Tibial artery (tissue), 4 donors: ENCODE data around the gene AFF3.

Experiments
- DNase-seq, 2 donors: peaks; one replicate each; pipeline ENCODE4 v3.0.0-alpha.2; 2019
- H3K27ac ChIP-seq, 2 donors: fragments of 200-600 bp; sonication (generic) in 1 of 2; 1 replicate in 1 of 2; 2 replicates in 1 of 2; pipeline ENCODE4 v1.5.1; 2018 to 2019; ENCODE audit warnings: mild to moderate bottlenecking in 1 of 2
- H3K27me3 ChIP-seq, 2 donors: fragments of 200-600 bp; sonication (generic) in 1 of 2; one replicate each; pipeline versions ENCODE4 v1.5.1 to v1.6.0; 2016 to 2019
- H3K36me3 ChIP-seq, 3 donors: fragments of 200-600 bp; sonication (generic) in 2 of 3; one replicate each; pipeline ENCODE4 v1.5.1; 2016 to 2019; ENCODE audit warnings: mild to moderate bottlenecking in 2 of 3
- H3K4me1 ChIP-seq, 4 donors: fragments of 200-600 bp; sonication (generic) in 2 of 4; 1 replicate in 3 of 4; 2 replicates in 1 of 4; pipeline ENCODE4 v1.5.1; 2016 to 2019
- H3K4me3 ChIP-seq, 2 donors: fragments of 200-600 bp; sonication (generic) in 1 of 2; 1 replicate in 1 of 2; 2 replicates in 1 of 2; pipeline ENCODE4 v1.5.1; 2018 to 2019; ENCODE audit warnings: mild to moderate bottlenecking in 2 of 2
- H3K9me3 ChIP-seq, 3 donors: fragments of 200-600 bp; sonication (generic) in 1 of 3; one replicate each; pipeline ENCODE4 v1.5.1; 2016 to 2019
- CTCF ChIP-seq, 2 experiments: fragments of 200-600 bp in 1 of 2; fragments of 450-650 bp in 1 of 2; IDR thresholded peaks; one replicate each; pipeline ENCODE4 v1.5.1; 2017 to 2019; ENCODE audit warnings: antibody characterized with exemption in 2 of 2, mild to moderate bottlenecking in 1 of 2, moderate library complexity in 1 of 2
- intact Hi-C: fragments of 100-400 bp; cut with DNase I; formaldehyde crosslinking; loops from one replicate; pipeline ENCODE4 v1.15.0; 2023; ENCODE audit warnings: low total_unique reads

The AFF3 gene

GRCh38 chr2:99762714-99763113 is 379.7 kb downstream of the AFF3 start:
- intact Hi-C loops: no loop called here
- H3K4me1 ChIP-seq: no peaks in the 10 kb centered on the region

GRCh38 chr2:99757611-99758114 is 384.7 kb downstream of the AFF3 start:
- Histone ChIP-seq H3K4me1 (no peaks in the 10 kb centered on the region), H3K9me3 (no peaks in the 10 kb centered on the region), H3K27ac (no peak overlapping the region), H3K4me3 (no peak overlapping the region), H3K27me3 (no peaks in the 10 kb centered on the region), H3K36me3 (no peaks in the 10 kb centered on the region)
- intact Hi-C loops: no loop called here
- no peak for TF ChIP-seq CTCF (IDR thresholded peaks at IDR 0.05)
- no peak for DNase-seq

More at GRCh38 chr2:99762714-99763113, 379.7 kb downstream of the AFF3 start:
- Histone ChIP-seq H3K9me3 (no peaks in the 10 kb centered on the region), H3K4me3 (no peak overlapping the region), H3K27ac (no peak overlapping the region), H3K27me3 (no peaks in the 10 kb centered on the region), H3K36me3 (no peaks in the 10 kb centered on the region)
- no peak for TF ChIP-seq CTCF (IDR thresholded peaks at IDR 0.05)
- DNase-seq: no peak

- no peaks in the 10 kb centered on the region for H3K4me1 ChIP-seq
- H3K9me3 ChIP-seq: no peaks in the 10 kb centered on the region
- H3K36me3 ChIP-seq: no peaks in the 10 kb centered on the region
- no peak overlapping the region for H3K27ac ChIP-seq
- no peaks in the 10 kb centered on the region for H3K27me3 ChIP-seq
- H3K4me3 ChIP-seq: no peak overlapping the region
- no peak for DNase-seq
- TF ChIP-seq CTCF (IDR thresholded peaks at IDR 0.05): no peak
- intact Hi-C loops: no loop called here
Observed at GRCh38 chr2:99756059-99756458, 386.3 kb downstream of the AFF3 start.

- no peak for TF ChIP-seq CTCF (IDR thresholded peaks at IDR 0.05)
- no peak overlapping the region for H3K27ac ChIP-seq
- intact Hi-C loops: no loop called here
- no peaks in the 10 kb centered on the region for H3K27me3 ChIP-seq
- H3K4me3 ChIP-seq: no peak overlapping the region
- DNase-seq: no peak
- H3K9me3 ChIP-seq: no peaks in the 10 kb centered on the region
- no peaks in the 10 kb centered on the region for H3K36me3 ChIP-seq
- H3K4me1 ChIP-seq: no peaks in the 10 kb centered on the region
Observed at GRCh38 chr2:99754210-99754609, 388.2 kb downstream of the AFF3 start.

DNA sequence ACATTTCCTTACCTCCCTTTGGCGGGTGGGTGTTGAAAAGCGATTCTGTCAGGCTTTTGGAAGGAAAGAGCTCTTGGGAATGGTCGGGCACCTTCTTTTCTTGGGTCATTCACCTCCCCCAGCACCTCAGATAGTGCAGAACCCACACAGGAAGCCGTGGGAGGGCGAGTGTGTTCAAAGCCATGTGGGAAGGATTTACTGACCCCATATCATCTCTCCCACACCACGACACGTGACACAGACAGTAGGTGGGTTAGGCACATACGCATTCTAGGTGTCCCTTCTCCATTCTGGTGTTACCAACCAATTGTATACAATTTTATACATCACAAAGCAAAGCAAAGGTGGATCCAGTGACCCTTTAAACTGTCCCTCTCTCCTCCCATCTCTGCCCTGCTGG is 388.9 kb downstream of the AFF3 start:
- no peak for TF ChIP-seq CTCF (IDR thresholded peaks at IDR 0.05)
- DNase-seq: no peak

GRCh38 chr2:99748344-99748743 is 394.0 kb downstream of the AFF3 start:
- Histone ChIP-seq H3K9me3 (no peaks in the 10 kb centered on the region), H3K27ac (no peak overlapping the region), H3K36me3 (peaks cover 0 to 2% (median 0%) of the 10 kb centered on the region in 3 donors)

More for the DNA sequence above, 388.9 kb downstream of the AFF3 start:
- Histone ChIP-seq H3K4me3 (no peak overlapping the region), H3K9me3 (no peaks in the 10 kb centered on the region), H3K27me3 (no peaks in the 10 kb centered on the region), H3K27ac (no peak overlapping the region), H3K36me3 (no peaks in the 10 kb centered on the region), H3K4me1 (no peaks in the 10 kb centered on the region)
- intact Hi-C loops: no loop called here

More at GRCh38 chr2:99748344-99748743, 394.0 kb downstream of the AFF3 start:
- TF ChIP-seq CTCF (IDR thresholded peaks at IDR 0.05): no peak
- Histone ChIP-seq H3K4me1 (no peaks in the 10 kb centered on the region), H3K27me3 (no peaks in the 10 kb centered on the region), H3K4me3 (no peak overlapping the region)
- no peak for DNase-seq
- intact Hi-C loops: no loop called here
